ENCODE data around the gene TMEM92. TPM values are rescaled to one million over a fixed set of nuclear protein-coding genes. Genes with fewer than 3 reads are reported as not detected.

TMEM92 gene
- total RNA-seq, 2 experiments from 2014 or later, result not detected

DNA sequence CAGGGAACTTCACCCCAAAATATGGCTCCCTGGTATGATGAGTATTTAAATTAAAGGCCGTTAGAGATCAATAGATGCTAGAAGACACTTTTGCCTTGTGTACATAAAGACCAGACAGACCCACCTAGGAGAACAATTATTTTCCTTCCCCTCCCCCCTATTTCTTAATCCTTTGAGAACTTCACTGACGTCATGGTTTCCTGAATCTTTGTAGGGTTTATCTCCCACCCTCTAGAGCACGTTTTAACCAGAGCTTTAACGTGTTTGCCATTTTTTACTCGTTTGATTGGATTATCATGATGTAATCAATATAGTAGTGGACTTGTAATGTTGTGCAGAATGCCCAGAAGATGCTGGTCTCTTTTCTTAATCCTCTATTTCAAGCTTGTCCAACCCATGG is 48.8 kb downstream of the TMEM92 start:
- no peaks in the 10 kb centered on the region for H3K9me3 Mint-ChIP-seq
- DNase-seq, result no peak
- no peak overlapping the region for H3K27ac Mint-ChIP-seq
- H3K36me3 Mint-ChIP-seq (ENCODE audit: low read depth), result no peaks in the 10 kb centered on the region
- no peak overlapping the region for H3K4me3 Mint-ChIP-seq
- intact Hi-C loops (cut with micrococcal nuclease), result no loop called here
- CTCF ChIA-PET, result interaction anchor here (0.6 kb wide), 1 partner anchor 75 kb away, joined by 3 read pairs; no protein-coding TSS in a partner anchor
- H3K27me3 Mint-ChIP-seq (ENCODE audit: low read depth), result no peaks in the 10 kb centered on the region
- H3K4me1 Mint-ChIP-seq (ENCODE audit: low read depth), result peaks cover 2% of the 10 kb centered on the region

DNA sequence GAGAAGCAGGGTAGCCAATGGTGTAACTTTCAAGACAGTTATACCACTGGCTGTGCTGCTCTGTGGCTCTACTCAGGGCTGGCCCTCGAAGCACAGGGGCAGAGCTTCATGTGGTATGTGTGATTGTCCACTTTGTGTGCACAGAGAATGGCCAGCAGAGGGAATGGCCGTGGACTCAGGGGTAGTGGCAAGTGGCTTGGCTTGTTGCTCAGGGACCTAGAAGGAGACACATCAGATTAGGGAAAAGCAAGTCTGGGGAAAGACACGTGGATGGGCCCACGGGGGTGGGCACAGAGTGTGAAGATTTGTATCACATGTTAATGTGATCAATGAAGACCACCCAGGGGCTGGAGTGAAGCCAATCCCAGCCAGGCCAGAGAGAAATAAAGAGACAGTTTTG is 51.6 kb downstream of the TMEM92 start:
- H3K36me3 Mint-ChIP-seq (ENCODE audit: low read depth), result no peaks in the 10 kb centered on the region
- intact Hi-C loops (cut with micrococcal nuclease), result no loop called here

DNA sequence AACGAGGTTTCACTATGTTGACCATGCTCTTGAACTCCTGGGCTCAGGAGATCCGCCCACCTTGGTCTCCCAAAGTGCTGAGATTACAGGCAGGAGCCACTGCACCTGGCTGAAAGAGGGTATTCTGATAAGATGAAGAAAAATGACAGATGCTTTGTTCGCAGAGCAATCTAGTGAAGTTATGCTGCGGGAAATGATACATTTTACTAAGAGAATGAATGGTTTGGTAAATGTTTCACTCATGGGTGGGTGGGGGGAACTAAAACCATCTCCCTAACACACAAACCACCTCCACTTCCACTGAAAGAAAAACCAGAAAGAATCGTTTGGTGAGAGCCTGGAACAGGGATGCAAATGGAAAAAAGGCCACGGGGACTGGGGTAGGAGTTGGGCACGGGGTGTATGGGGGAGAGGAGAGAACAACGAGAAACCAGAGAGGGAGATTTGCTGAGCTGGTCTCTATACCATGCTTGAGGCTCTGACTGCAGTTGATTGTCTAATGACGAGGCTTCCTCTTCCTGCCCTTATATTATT is 52.6 kb downstream of the TMEM92 start:
- CTCF ChIA-PET, result no interaction called here
- peaks cover 2% of the 10 kb centered on the region for H3K4me1 Mint-ChIP-seq (ENCODE audit: low read depth)
- no peak overlapping the region for H3K4me3 Mint-ChIP-seq
- H3K27me3 Mint-ChIP-seq (ENCODE audit: low read depth), result no peaks in the 10 kb centered on the region
- intact Hi-C loops (cut with micrococcal nuclease), result no loop called here
- DNase-seq, result no peak
- H3K27ac Mint-ChIP-seq, result no peak overlapping the region
- no peaks in the 10 kb centered on the region for H3K36me3 Mint-ChIP-seq (ENCODE audit: low read depth)
- no peaks in the 10 kb centered on the region for H3K9me3 Mint-ChIP-seq

More for the DNA sequence above, 51.6 kb downstream of the TMEM92 start:
- Mint-ChIP-seq H3K4me1 (ENCODE audit: low read depth) (peaks cover 2% of the 10 kb centered on the region), H3K27ac (no peak overlapping the region), H3K27me3 (ENCODE audit: low read depth) (no peaks in the 10 kb centered on the region), H3K9me3 (no peaks in the 10 kb centered on the region), H3K4me3 (no peak overlapping the region)
- no peak for DNase-seq
- CTCF ChIA-PET, result no interaction called here

DNA sequence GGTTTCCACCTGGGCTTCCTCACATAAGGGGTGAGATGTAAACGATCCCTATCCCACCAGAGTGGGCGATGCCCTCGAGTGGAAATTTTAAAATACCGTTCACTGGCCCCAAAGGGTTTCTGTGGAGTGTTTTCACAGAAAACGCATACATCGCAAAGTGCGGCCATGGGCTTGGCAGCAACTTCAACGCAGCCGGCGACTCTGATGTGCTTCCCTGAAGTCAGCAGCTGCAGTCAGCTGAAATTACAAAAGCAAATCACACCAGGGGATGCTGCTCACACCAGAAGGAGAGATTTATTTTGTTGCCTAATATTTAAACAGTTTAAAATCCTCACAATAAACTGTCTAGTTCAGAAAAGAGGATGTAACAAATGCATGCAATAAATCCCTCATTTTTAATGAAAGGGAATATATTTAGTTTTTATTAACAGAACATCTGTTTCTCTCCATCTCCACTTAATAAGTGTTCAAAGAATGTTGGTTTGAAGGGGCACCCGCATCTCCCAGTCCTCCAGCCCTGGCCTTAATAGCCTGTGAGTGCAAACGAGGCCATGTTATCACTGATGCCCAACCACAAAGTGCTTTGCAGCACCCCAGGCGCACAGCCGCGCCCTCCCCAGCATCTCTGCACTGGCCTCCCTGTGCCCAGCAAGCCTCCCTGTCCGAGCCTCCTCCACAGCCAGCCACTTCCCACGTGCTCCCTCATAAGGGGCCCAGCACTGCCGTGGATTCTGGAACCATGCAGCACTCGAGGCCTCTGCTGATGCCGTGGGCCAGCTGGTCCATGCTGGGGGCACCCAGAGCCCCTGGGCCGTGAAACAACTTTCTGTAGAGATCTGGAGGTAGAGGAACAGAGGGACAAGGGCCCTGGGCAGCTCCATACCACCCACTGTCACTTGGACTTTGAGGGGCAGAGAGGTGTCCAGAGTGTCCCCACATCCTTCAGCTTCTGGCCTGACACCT is 54.4 kb downstream of the TMEM92 start:
- no peak for DNase-seq
- Mint-ChIP-seq H3K27ac (no peak overlapping the region), H3K4me3 (no peak overlapping the region), H3K27me3 (ENCODE audit: low read depth) (no peaks in the 10 kb centered on the region), H3K9me3 (no peaks in the 10 kb centered on the region), H3K36me3 (ENCODE audit: low read depth) (no peaks in the 10 kb centered on the region), H3K4me1 (ENCODE audit: low read depth) (peaks cover 7% of the 10 kb centered on the region)
- CTCF ChIA-PET, result interaction anchor here (0.8 kb wide), 1 partner anchor 33 kb away, joined by 3 read pairs; no protein-coding TSS in a partner anchor
- intact Hi-C loops (cut with micrococcal nuclease), result no loop called here

DNA sequence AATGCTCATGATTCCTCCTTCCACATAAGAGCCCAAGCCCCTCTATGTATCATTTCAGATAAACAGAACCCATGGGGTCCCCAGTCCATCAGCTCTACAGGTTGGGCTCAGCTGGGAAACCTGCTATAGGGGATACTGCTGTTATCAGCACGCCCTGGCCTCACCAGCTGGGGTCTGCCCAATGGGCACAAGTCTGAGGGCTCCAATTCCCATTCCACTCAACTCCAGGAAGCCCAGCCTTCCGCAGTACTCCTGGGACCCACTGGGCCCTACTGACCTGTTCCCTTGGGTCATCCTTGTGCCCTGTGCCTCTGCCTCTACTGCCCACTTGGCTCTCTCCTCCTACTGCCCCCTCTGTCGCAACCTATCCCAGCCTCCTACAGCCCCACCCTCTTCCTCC is 55.5 kb downstream of the TMEM92 start:
- CTCF ChIA-PET, result interaction anchor here (0.8 to 1.0 kb wide), 3 partner anchors 18 to 55 kb away, joined by 3 to 4 read pairs (median 3); partner anchors contain the start of gene TMEM92
- Mint-ChIP-seq H3K27ac (no peak overlapping the region), H3K4me3 (no peak overlapping the region), H3K36me3 (ENCODE audit: low read depth) (no peaks in the 10 kb centered on the region), H3K9me3 (no peaks in the 10 kb centered on the region), H3K27me3 (ENCODE audit: low read depth) (no peaks in the 10 kb centered on the region), H3K4me1 (ENCODE audit: low read depth) (peaks cover 14% of the 10 kb centered on the region)
- intact Hi-C loops (cut with micrococcal nuclease), result no loop called here
- DNase-seq, result no peak

DNA sequence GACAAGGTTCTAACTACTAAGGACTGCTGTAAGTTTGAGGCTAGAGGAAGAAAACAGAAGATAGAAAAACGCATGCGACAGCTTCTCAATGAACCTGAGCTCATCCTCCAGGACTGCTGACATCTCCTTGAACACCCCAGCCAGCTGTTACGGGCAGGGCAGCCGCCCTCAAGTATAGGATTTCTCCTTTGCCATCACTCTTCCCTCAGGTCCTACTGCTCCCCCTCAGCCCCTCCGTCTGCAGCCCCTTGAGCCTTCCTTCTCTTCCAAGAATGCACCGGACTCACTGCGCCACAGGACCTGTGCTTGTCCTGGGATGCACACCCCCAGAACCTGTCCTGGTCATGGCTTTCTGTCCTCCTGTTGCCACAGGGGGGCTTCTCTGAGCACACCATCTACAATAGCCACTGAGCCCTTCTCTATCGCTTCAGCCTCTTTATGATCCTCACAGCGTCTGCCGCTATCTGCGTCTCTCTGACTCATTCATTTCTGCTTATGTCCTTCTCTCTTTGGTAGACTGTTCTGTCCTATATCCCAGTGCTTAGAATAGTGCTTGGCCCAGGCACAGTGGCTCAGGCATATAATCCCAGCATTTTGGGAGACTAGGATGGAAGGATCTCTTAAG is 56.0 kb downstream of the TMEM92 start:
- Mint-ChIP-seq H3K27ac (no peak overlapping the region), H3K9me3 (no peaks in the 10 kb centered on the region), H3K4me1 (ENCODE audit: low read depth) (peaks cover 14% of the 10 kb centered on the region), H3K36me3 (ENCODE audit: low read depth) (no peaks in the 10 kb centered on the region), H3K27me3 (ENCODE audit: low read depth) (no peaks in the 10 kb centered on the region), H3K4me3 (no peak overlapping the region)
- intact Hi-C loops (cut with micrococcal nuclease), result no loop called here
- no peak for DNase-seq
- CTCF ChIA-PET, result interaction anchor here (1.0 to 1.7 kb wide), 4 partner anchors 17 to 59 kb away, joined by 3 to 11 read pairs (median 4); partner anchors contain the start of gene TMEM92

Other genes with a start within 250 kb of the TMEM92 start
- gene ITGA3, start 218.4 kb upstream of the TMEM92 start, total RNA-seq, result 10 to 100 TPM; 17.9 to 19.3 TPM
- gene PDK2, start 179.1 kb upstream of the TMEM92 start, total RNA-seq, result 10 to 100 TPM; 10.5 to 11.1 TPM
- 1 to 10 TPM; 1.1 to 1.3 TPM for gene SAMD14, start 144.3 kb upstream of the TMEM92 start, total RNA-seq
- gene PPP1R9B, start 123.8 kb upstream of the TMEM92 start, total RNA-seq, result 10 to 100 TPM; 67.7 TPM
- gene SGCA, start 108.5 kb upstream of the TMEM92 start, total RNA-seq, result under 1 TPM in 1 of 2 experiments, not detected in 1; 0.14 TPM
- 1 to 10 TPM in 1 of 2 experiments, under 1 TPM in 1; 0.95 to 1.7 TPM for gene COL1A1, start 72.8 kb upstream of the TMEM92 start, total RNA-seq
- gene XYLT2, start 71.7 kb downstream of the TMEM92 start, total RNA-seq, result 10 to 100 TPM; 21.1 to 21.8 TPM
- gene MRPL27, start 98.7 kb downstream of the TMEM92 start, total RNA-seq, result 10 to 100 TPM; 55.1 to 58.2 TPM
- gene EME1, start 98.8 kb downstream of the TMEM92 start, total RNA-seq, result 10 to 100 TPM; 68.9 to 69.8 TPM
- 10 to 100 TPM; 48.1 to 50.1 TPM for gene LRRC59, start 123.1 kb downstream of the TMEM92 start, total RNA-seq
- gene ACSF2, start 151.8 kb downstream of the TMEM92 start, total RNA-seq, result 10 to 100 TPM; 19.7 to 20.7 TPM
- gene CHAD, start 194.4 kb downstream of the TMEM92 start, total RNA-seq, result not detected
- gene RSAD1, start 204.4 kb downstream of the TMEM92 start, total RNA-seq, result 10 to 100 TPM; 39.2 to 40.4 TPM
- gene MYCBPAP, start 234.0 kb downstream of the TMEM92 start, total RNA-seq, result 1 to 10 TPM; 5.5 to 5.8 TPM